IMR-90 (cell line): ENCODE measurements around the gene KRT79. TPM values are rescaled to one million over a fixed set of nuclear protein-coding genes. Genes with fewer than 3 reads are reported as not detected.

Experiments
- ATAC-seq: fragments of 200-7000 bp; cut with Tn5 transposase; 2 replicates; pipeline ENCODE4 v1.9.1; 2020; ENCODE audit warnings: low read depth, mild to moderate bottlenecking, moderate library complexity
- BruUV-seq: library from RNA; stranded (reverse); fragments of 400-500 nt; replicated peaks from 2 replicates; lab custom pipeline; 2021; lab: Mats Ljungman, UMichigan
- CTCF ChIA-PET: fragments of 300-600 bp; formaldehyde crosslinking; extraction: SDS; loops from one replicate; lab custom pipeline; 2021; ENCODE audit warnings: antibody characterized with exemption; lab: Yijun Ruan, JAX
- POLR2A ChIA-PET: fragments of 300-600 bp; sonication (Branson Sonifier 250); formaldehyde crosslinking; loops from one replicate; lab custom pipeline; 2022; ENCODE audit warnings: antibody characterized with exemption; ENCODE audit not compliant: unreplicated experiment; lab: Charles Lee
- DNase-seq: peaks from one replicate; pipeline ENCODE4 v3.0.0; 2013
- H2AFZ ChIP-seq: replicated peaks from 2 replicates; pipeline ENCODE3; 2013; ENCODE audit warnings: low read length, mild to moderate bottlenecking; ENCODE audit not compliant: poor library complexity
- H2AK5ac ChIP-seq: 2 replicates; pipeline ENCODE4 v1.6.1; 2013; ENCODE audit warnings: low read depth, low read length, inconsistent platforms
- H2AK9ac ChIP-seq: replicated peaks from 2 replicates; pipeline ENCODE3; 2013; ENCODE audit warnings: mild to moderate bottlenecking, low read depth, low read length, moderate library complexity; ENCODE audit not compliant: poor library complexity
- H2BK120ac ChIP-seq: 2 replicates; pipeline ENCODE4 v1.6.1; 2013; ENCODE audit warnings: low read depth, low read length, inconsistent platforms
- H2BK15ac ChIP-seq: 3 replicates; pipeline ENCODE4 v1.6.1; 2013; ENCODE audit warnings: low read depth, low read length, inconsistent platforms
- H2BK20ac ChIP-seq: 2 replicates; pipeline ENCODE4 v1.6.1; 2013; ENCODE audit warnings: low read depth, mild to moderate bottlenecking, inconsistent platforms, low read length, moderate library complexity
- H2BK5ac ChIP-seq: 2 replicates; pipeline ENCODE4 v1.6.1; 2013; ENCODE audit warnings: mild to moderate bottlenecking, low read depth, low read length, inconsistent platforms; ENCODE audit not compliant: poor library complexity, severe bottlenecking
- H3K14ac ChIP-seq: replicated peaks from 2 replicates; pipeline ENCODE4 v1.6.1; 2013; ENCODE audit warnings: low read depth, low read length, inconsistent platforms
- H3K18ac ChIP-seq: 2 replicates; pipeline ENCODE4 v1.6.1; 2013; ENCODE audit warnings: low read depth, low read length, control low read depth
- H3K23ac ChIP-seq: 2 replicates; pipeline ENCODE4 v1.6.1; 2013; ENCODE audit warnings: low read depth, low read length, inconsistent platforms
- H3K27ac ChIP-seq: 2 replicates; pipeline ENCODE4 v1.5.1; 2013; ENCODE audit warnings: mild to moderate bottlenecking, control low read depth, low read length; ENCODE audit not compliant: insufficient read depth
- H3K27me3 ChIP-seq: 2 replicates; pipeline ENCODE4 v1.6.1; 2013; ENCODE audit warnings: low read length; ENCODE audit not compliant: control insufficient read depth, insufficient read depth
- H3K36me3 ChIP-seq: 2 replicates; pipeline ENCODE4 v1.6.1; 2013; ENCODE audit warnings: low read length, mixed read lengths; ENCODE audit not compliant: control insufficient read depth, insufficient read depth
- H3K4ac ChIP-seq: 2 replicates; pipeline ENCODE4 v1.6.1; 2013; ENCODE audit warnings: low read depth, low read length, inconsistent platforms
- H3K4me1 ChIP-seq: 2 replicates; pipeline ENCODE4 v1.6.1; 2013; ENCODE audit warnings: low read length, mixed read lengths; ENCODE audit not compliant: control insufficient read depth, insufficient read depth
- H3K4me2 ChIP-seq: 2 replicates; pipeline ENCODE4 v1.6.1; 2013; ENCODE audit warnings: low read depth, mild to moderate bottlenecking, control low read depth, low read length, moderate library complexity
- H3K4me3 ChIP-seq: 2 replicates; pipeline ENCODE4 v1.5.1; 2013; ENCODE audit warnings: low read depth, mild to moderate bottlenecking, control low read depth, low read length, moderate library complexity; ENCODE audit not compliant: insufficient read depth
- H3K56ac ChIP-seq: 2 replicates; pipeline ENCODE4 v1.6.1; 2013; ENCODE audit warnings: low read length, inconsistent platforms; ENCODE audit not compliant: insufficient read depth; ENCODE audit errors: extremely low read depth
- H3K79me1 ChIP-seq, 2 experiments: 2 replicates each; pipeline ENCODE4 v1.6.1; 2013; ENCODE audit warnings: low read length in 2 of 2, inconsistent platforms in 1 of 2, low read depth in 1 of 2
- H3K9ac ChIP-seq: 2 replicates; pipeline ENCODE4 v1.6.1; 2013; ENCODE audit warnings: low read depth, low read length, control low read depth
- H3K9me1 ChIP-seq: 2 replicates; pipeline ENCODE4 v1.6.1; 2013; ENCODE audit warnings: low read length, inconsistent platforms; ENCODE audit not compliant: insufficient read depth
- H3K9me3 ChIP-seq: 2 replicates; pipeline ENCODE4 v1.6.1; 2013; ENCODE audit warnings: low read length; ENCODE audit not compliant: control insufficient read depth, insufficient read depth
- H4K20me1 ChIP-seq: 2 replicates; pipeline ENCODE4 v1.6.1; 2013; ENCODE audit warnings: low read length, inconsistent platforms; ENCODE audit not compliant: insufficient read depth
- H4K5ac ChIP-seq: 2 replicates; pipeline ENCODE4 v1.6.1; 2013; ENCODE audit warnings: mild to moderate bottlenecking, low read depth, low read length, control low read depth
- H4K8ac ChIP-seq, 2 experiments: 2 replicates each; pipeline ENCODE4 v1.6.1; 2013; ENCODE audit warnings: low read depth in 2 of 2, low read length in 2 of 2, control low read depth in 1 of 2, inconsistent platforms in 1 of 2
- H4K91ac ChIP-seq: 2 replicates; pipeline ENCODE4 v1.6.1; 2013; ENCODE audit warnings: low read depth, low read length, inconsistent platforms; ENCODE audit not compliant: insufficient read depth
- BHLHE40 ChIP-seq: fragments of 150-350 bp; IDR thresholded peaks from 2 replicates; pipeline ENCODE4 v1.6.1; 2016; ENCODE audit warnings: mild to moderate bottlenecking, low read depth, low read length
- CEBPB ChIP-seq: IDR thresholded peaks from 2 replicates; pipeline ENCODE4 v1.6.1; 2012; ENCODE audit warnings: low read depth, low read length, improper control_type of control experiment
- CHD1 ChIP-seq: IDR thresholded peaks from 2 replicates; pipeline ENCODE4 v1.6.1; 2012; ENCODE audit warnings: low read depth, low read length, improper control_type of control experiment
- CTCF ChIP-seq: conservative IDR thresholded peaks from 2 replicates; pipeline ENCODE4 v1.5.1; 2012; ENCODE audit warnings: mild to moderate bottlenecking, low read depth, low read length, improper control_type of control experiment
- ELK1 ChIP-seq: fragments of 150-350 bp; IDR thresholded peaks from 2 replicates; pipeline ENCODE4 v1.6.1; 2016; ENCODE audit warnings: low read depth, mild to moderate bottlenecking, low read length, moderate library complexity, borderline replicate concordance
- FOS ChIP-seq: fragments of 150-350 bp; IDR thresholded peaks from 2 replicates; pipeline ENCODE4 v1.6.1; 2016; ENCODE audit warnings: low read depth, low read length
- MAFK ChIP-seq: IDR thresholded peaks from 2 replicates; pipeline ENCODE4 v1.6.1; 2012; ENCODE audit warnings: low read depth, low read length, improper control_type of control experiment
- MAZ ChIP-seq: IDR thresholded peaks from 2 replicates; pipeline ENCODE4 v1.6.1; 2012; ENCODE audit warnings: low read depth, mild to moderate bottlenecking, low read length, improper control_type of control experiment, moderate library complexity, borderline replicate concordance
- MXI1 ChIP-seq: IDR thresholded peaks from 2 replicates; pipeline ENCODE4 v1.6.1; 2012; ENCODE audit warnings: low read depth, mild to moderate bottlenecking, low read length, moderate library complexity, borderline replicate concordance
- NFE2L2 ChIP-seq: fragments of 150-350 bp; IDR thresholded peaks from 2 replicates; pipeline ENCODE4 v1.6.1; 2016; ENCODE audit warnings: low read depth, mild to moderate bottlenecking, low read length
- POLR2A ChIP-seq: IDR thresholded peaks from 2 replicates; pipeline ENCODE4 v1.6.1; 2012; ENCODE audit warnings: mild to moderate bottlenecking, low read depth, low read length
- RAD21 ChIP-seq: IDR thresholded peaks from 2 replicates; pipeline ENCODE4 v1.6.1; 2012; ENCODE audit warnings: low read length, improper control_type of control experiment
- RCOR1 ChIP-seq: IDR thresholded peaks from 2 replicates; pipeline ENCODE4 v1.6.1; 2012; ENCODE audit warnings: mild to moderate bottlenecking, low read length, improper control_type of control experiment; ENCODE audit not compliant: insufficient replicate concordance
- RFX5 ChIP-seq: IDR thresholded peaks from 2 replicates; pipeline ENCODE4 v1.8.0; 2012; ENCODE audit warnings: low read depth, mild to moderate bottlenecking, low read length, moderate library complexity
- SMC3 ChIP-seq: fragments of 150-350 bp; IDR thresholded peaks from 2 replicates; pipeline ENCODE4 v1.6.1; 2016; ENCODE audit warnings: low read depth, mild to moderate bottlenecking, antibody characterized with exemption, low read length, moderate library complexity
- USF2 ChIP-seq: fragments of 150-350 bp; IDR thresholded peaks from 2 replicates; pipeline ENCODE4 v1.6.1; 2017; ENCODE audit warnings: mild to moderate bottlenecking, antibody characterized with exemption, low read length, low read depth
- WGBS, 2 experiments: methylation state at CpG; one replicate each; pipeline versions ENCODE4 v1.1.5 to v1.1.7; 2013; ENCODE audit warnings: missing lambda C conversion rate in 2 of 2; ENCODE audit not compliant: insufficient read length in 1 of 2; ENCODE audit errors: extremely low coverage in 2 of 2; 5-methylcytosine and 5-hydroxymethylcytosine counted together
- dilution Hi-C: fragments of 300-500 bp; cut with HindIII; formaldehyde crosslinking; loops from one replicate; pipeline ENCODE4 v1.14.3; 2018; ENCODE audit warnings: low sequenced_read_pairs; ENCODE audit not compliant: unreplicated experiment
- in situ Hi-C: fragments of 300-500 bp; cut with MboI; formaldehyde crosslinking; loops from 3 replicates; pipeline ENCODE4 v1.14.3; 2019; ENCODE audit warnings: low sequenced_read_pairs, inconsistent platforms, mixed read lengths
- intact Hi-C: fragments of 100-400 bp; cut with micrococcal nuclease; formaldehyde crosslinking; loops from 2 replicates; pipeline ENCODE4 v1.10.0; 2022
- polyA plus RNA-seq, 3 experiments: library from polyadenylated mRNA; depleted of rRNA; stranded (reverse); fragments of >200 nt; gene quantifications; 2 replicates each; pipeline ENCODE4 v1.2.3, GENCODE V29; 2012; ENCODE audit warnings: low replicate concordance in 1 of 3
- total RNA-seq: library from RNA; depleted of rRNA; stranded (reverse); fragments of >200 nt; gene quantifications from 2 replicates; pipeline ENCODE4 v1.2.3, GENCODE V29; 2012

KRT79 gene
- total and polyA plus RNA-seq, 2 of the 4 experiments (the other 2 are of a cell fraction): under 0.01 to 0.24 TPM

- H3K56ac ChIP-seq: no peak overlapping the region
- POLR2A ChIA-PET: no interaction called here
- H3K23ac ChIP-seq: no peak overlapping the region
- no peak overlapping the region for H2AK9ac ChIP-seq
- H3K9ac ChIP-seq: no peak overlapping the region
- no peak overlapping the region for H3K4ac ChIP-seq
- dilution Hi-C loops: no loop called here
- in situ Hi-C loops: no loop called here
- BruUV-seq: no TSS peak
- no peaks in the 10 kb centered on the region for H3K79me1 ChIP-seq
- H2AFZ ChIP-seq: no peak overlapping the region
- no peak overlapping the region for H4K91ac ChIP-seq
- TF ChIP-seq BHLHE40 (no peak), RCOR1 (no peak), USF2 (no peak), CEBPB (no peak), FOS (no peak), POLR2A (no peak), CTCF (no peak), SMC3 (no peak), CHD1 (no peak), MAFK (no peak), RFX5 (no peak), RAD21 (no peak), MXI1 (no peak), MAZ (no peak), NFE2L2 (no peak), ELK1 (no peak)
- DNase-seq (no peak), ATAC-seq (no peak)
- no peak overlapping the region for H4K5ac ChIP-seq
- H3K4me3 ChIP-seq: no peak overlapping the region
- intact Hi-C loops: no loop called here
- CTCF ChIA-PET: no interaction called here
- no peak overlapping the region for H3K4me2 ChIP-seq
- no peaks in the 10 kb centered on the region for H3K9me3 ChIP-seq
- H3K36me3 ChIP-seq: no peaks in the 10 kb centered on the region
- WGBS, 2 experiments: no CpG with 5 or more reads among the region's 5 CpGs
- no peaks in the 10 kb centered on the region for H3K9me1 ChIP-seq
- peaks cover 48% of the 10 kb centered on the region for H3K27me3 ChIP-seq
- no peaks in the 10 kb centered on the region for H4K20me1 ChIP-seq
- H3K18ac ChIP-seq: no peak overlapping the region
- no peak overlapping the region for H2BK5ac ChIP-seq
- no peak overlapping the region for H3K14ac ChIP-seq
- H2BK120ac ChIP-seq: no peak overlapping the region
- H2BK20ac ChIP-seq: no peak overlapping the region
- H2BK15ac ChIP-seq: no peak overlapping the region
- H3K4me1 ChIP-seq: no peaks in the 10 kb centered on the region
- H2AK5ac ChIP-seq: no peak overlapping the region
- H4K8ac ChIP-seq: no peak overlapping the region
- H3K27ac ChIP-seq: no peak overlapping the region
Measured at GRCh38 chr12:52850681-52851080, 16.6 kb upstream of the KRT79 start.
